Activated T-helper 1 cell treated with anti-CD3 and anti-CD28 coated beads, Interleukin-12 subunit alpha, Interleukin-12 subunit beta, Interleukin-2, Interleukin-4 antibody, amounts not matched to agents 30 ng/mL and 10 ng/mL and 1 ng/mL, durations not matched to agents 14 hours and 24 hours and 36 hours (primary cell): Measurements from ENCODE around the gene RADIL. TPM values are rescaled to one million over a fixed set of nuclear protein-coding genes. Genes with fewer than 3 reads are reported as not detected.

Source experiments
- DNase-seq: peaks from one replicate; pipeline ENCODE4 v3.0.0; 2021; ENCODE audit warnings: low spot score
- H3K27ac Mint-ChIP-seq: one replicate; pipeline ENCODE4 v1.8.0; 2021; ENCODE audit warnings: mild to moderate bottlenecking, mixed read lengths
- H3K27me3 Mint-ChIP-seq: one replicate; pipeline ENCODE4 v1.8.0; 2022; ENCODE audit warnings: mild to moderate bottlenecking, moderate library complexity, mixed read lengths; ENCODE audit not compliant: insufficient read depth
- H3K36me3 Mint-ChIP-seq: one replicate; pipeline ENCODE4 v1.8.0; 2021; ENCODE audit warnings: low read depth, mixed read lengths
- H3K4me1 Mint-ChIP-seq: one replicate; pipeline ENCODE4 v1.8.0; 2021; ENCODE audit warnings: low read depth, mixed read lengths
- H3K4me3 Mint-ChIP-seq: one replicate; pipeline ENCODE4 v1.8.0; 2021; ENCODE audit warnings: mild to moderate bottlenecking, moderate library complexity, mixed read lengths
- H3K9me3 Mint-ChIP-seq: one replicate; pipeline ENCODE4 v1.8.0; 2021; ENCODE audit warnings: mixed read lengths
- intact Hi-C: fragments of 100-400 bp; cut with micrococcal nuclease; formaldehyde crosslinking; loops from one replicate; pipeline ENCODE4 v1.15.1; 2024
- total RNA-seq: library from RNA; stranded (reverse); gene quantifications from 2 replicates; pipeline ENCODE4 v1.2.3, GENCODE V29; 2022

The RADIL gene
- total RNA-seq, 1 donor from 2014 or later, result 0.26 TPM

GRCh38 chr7:4785371-4785770 lies 98.1 kb downstream of the RADIL start:
- no peak for DNase-seq
- Mint-ChIP-seq H3K36me3 (peaks cover 7% of the 10 kb centered on the region), H3K4me1 (no peaks in the 10 kb centered on the region), H3K9me3 (no peaks in the 10 kb centered on the region), H3K4me3 (no peak overlapping the region), H3K27me3 (no peaks in the 10 kb centered on the region), H3K27ac (no peak overlapping the region)
- intact Hi-C loops, result no loop called here

DNA sequence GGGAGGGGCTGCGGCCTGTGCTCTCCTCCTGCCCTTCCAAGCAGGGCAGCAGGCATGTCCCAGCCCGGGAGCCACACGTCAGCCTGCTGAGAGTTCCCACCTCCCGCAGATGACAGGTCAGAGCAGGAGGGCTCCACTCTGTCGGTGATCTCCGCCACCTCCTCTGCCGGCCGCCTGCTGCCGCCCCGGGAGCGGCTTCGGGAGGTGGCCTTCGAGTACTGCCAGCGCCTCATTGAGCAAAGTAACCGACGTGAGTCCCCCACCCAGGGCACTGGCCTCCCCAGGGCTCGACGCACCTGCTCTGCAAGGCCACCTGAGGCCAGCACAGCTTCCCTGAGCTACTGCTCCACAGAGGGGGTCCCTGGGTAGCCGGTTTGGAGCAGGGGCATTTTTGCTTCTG lies 98.7 kb downstream of the RADIL start:
- peaks cover 7% of the 10 kb centered on the region for H3K36me3 Mint-ChIP-seq
- intact Hi-C loops, result no loop called here
- no peak for DNase-seq
- H3K9me3 Mint-ChIP-seq, result no peaks in the 10 kb centered on the region
- H3K27ac Mint-ChIP-seq, result no peak overlapping the region
- no peaks in the 10 kb centered on the region for H3K4me1 Mint-ChIP-seq
- no peak overlapping the region for H3K4me3 Mint-ChIP-seq
- no peaks in the 10 kb centered on the region for H3K27me3 Mint-ChIP-seq

- no peaks in the 10 kb centered on the region for H3K9me3 Mint-ChIP-seq
- no peak for DNase-seq
- peaks cover 9% of the 10 kb centered on the region for H3K36me3 Mint-ChIP-seq
- H3K27me3 Mint-ChIP-seq, result no peaks in the 10 kb centered on the region
- intact Hi-C loops, result no loop called here
- no peaks in the 10 kb centered on the region for H3K4me1 Mint-ChIP-seq
- H3K27ac Mint-ChIP-seq, result no peak overlapping the region
- no peak overlapping the region for H3K4me3 Mint-ChIP-seq
Observed at GRCh38 chr7:4783762-4784351, 99.7 kb downstream of the RADIL start.

DNA sequence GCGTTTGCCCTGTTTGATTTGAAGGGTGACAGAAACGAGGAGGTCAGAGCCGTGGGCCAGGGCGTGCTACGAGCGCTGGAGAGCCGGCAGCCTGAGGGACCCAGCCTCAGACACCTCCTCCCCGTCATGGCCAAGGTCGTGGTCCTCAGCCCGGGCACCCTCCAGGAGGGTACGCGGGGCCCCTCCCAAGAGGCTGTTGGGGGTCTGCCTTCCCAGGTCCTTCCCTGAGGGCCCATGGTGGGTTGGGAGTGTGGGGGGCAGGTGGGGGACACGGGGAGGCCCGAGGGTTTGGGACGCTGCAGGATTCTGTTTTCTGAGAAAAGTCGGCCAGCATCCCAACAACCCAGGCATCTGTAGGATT lies 100.2 kb downstream of the RADIL start:
- no peak for DNase-seq
- H3K27ac Mint-ChIP-seq, result no peak overlapping the region
- intact Hi-C loops, result no loop called here
- H3K4me3 Mint-ChIP-seq, result no peak overlapping the region
- H3K9me3 Mint-ChIP-seq, result no peaks in the 10 kb centered on the region
- peaks cover 3% of the 10 kb centered on the region for H3K4me1 Mint-ChIP-seq
- H3K36me3 Mint-ChIP-seq, result peaks cover 10% of the 10 kb centered on the region
- H3K27me3 Mint-ChIP-seq, result no peaks in the 10 kb centered on the region

DNA sequence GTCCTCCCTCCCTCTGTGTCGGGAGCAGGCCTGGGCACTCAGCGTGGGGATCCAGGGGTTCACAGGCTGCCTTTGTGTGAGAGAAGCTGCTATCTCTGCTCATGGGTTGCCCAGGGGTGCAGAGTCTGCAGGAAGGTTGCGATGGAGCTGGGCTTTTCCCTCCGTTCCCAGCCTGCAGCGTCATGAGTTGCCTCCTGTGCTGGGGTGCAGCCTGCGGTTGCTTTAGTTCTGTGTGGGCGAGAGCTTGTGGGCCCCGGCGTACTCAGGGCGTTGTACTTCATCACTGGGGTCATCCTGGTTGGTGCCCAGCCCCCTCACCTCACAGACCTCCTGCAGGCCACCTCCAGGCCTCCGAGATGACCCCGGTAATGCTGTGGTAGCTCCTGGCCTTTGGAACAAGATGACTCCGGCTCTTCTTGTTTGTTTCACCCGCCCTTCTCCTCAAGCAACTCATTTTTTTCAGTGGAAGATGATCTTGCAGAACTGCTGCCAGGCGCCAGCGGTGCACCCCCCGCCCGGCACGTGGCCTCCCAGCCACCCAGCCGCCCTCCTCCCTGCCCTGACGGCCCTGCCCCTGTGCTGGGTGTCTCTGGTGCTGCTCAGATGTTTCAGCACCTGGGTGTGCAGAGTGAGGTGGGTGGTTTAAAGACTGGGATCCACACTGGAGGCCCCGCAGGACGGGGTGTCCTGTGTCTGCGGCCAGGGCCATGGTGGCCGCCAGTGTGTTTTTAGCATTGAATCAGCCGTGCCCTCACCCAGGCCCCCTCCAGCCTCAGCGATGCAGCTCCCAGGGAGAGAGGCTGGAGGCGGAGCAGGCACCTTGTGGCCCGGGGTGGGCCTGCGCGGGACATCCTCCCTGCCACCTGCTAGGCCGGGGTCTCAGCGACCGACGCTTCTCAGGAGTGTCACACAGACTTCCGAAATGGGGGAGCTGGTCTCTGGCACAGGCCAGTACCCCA lies 100.9 kb downstream of the RADIL start:
- H3K4me3 Mint-ChIP-seq, result no peak overlapping the region
- peaks cover 9% of the 10 kb centered on the region for H3K4me1 Mint-ChIP-seq
- H3K27me3 Mint-ChIP-seq, result no peaks in the 10 kb centered on the region
- no peaks in the 10 kb centered on the region for H3K9me3 Mint-ChIP-seq
- H3K27ac Mint-ChIP-seq, result no peak overlapping the region
- intact Hi-C loops, result no loop called here
- no peak for DNase-seq
- peaks cover 15% of the 10 kb centered on the region for H3K36me3 Mint-ChIP-seq

DNA sequence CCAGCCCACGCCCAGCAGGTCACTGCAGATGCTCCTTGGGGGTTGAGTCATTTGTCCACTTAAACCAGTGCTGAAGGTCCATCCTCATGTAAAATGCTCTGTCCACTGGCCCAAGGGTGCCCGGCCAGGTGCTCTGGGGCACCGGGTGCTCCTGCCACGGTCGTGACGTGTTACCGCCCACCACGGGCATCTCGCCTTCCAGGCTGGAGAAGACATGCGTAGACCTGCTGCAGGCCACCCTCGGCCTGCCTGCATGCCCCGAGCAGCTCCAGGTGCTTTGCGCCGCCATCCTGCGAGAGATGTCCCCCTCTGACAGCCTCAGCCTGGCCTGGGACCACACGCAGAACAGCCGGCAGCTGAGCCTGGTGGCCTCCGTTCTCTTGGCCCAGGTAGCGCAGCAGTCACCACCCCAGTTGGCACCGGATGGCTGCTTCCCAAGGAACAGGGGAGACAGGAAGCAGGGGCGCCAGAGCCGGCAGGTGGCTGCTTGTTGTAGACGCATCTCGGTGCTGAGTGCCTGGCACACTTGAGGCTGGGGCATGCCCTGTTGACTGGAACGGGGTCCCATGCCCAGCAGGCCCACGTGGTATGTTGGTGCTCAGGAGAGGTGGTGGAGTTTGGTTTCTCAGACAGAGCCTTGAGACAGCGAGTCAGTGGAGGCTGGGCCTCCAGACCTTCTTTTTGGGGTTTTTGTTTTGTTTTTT lies 102.0 kb downstream of the RADIL start:
- no peak for DNase-seq
- no peak overlapping the region for H3K27ac Mint-ChIP-seq
- H3K27me3 Mint-ChIP-seq, result no peaks in the 10 kb centered on the region
- intact Hi-C loops, result no loop called here
- peaks cover 17% of the 10 kb centered on the region for H3K36me3 Mint-ChIP-seq
- peaks cover 17% of the 10 kb centered on the region for H3K4me1 Mint-ChIP-seq
- H3K9me3 Mint-ChIP-seq, result no peaks in the 10 kb centered on the region
- H3K4me3 Mint-ChIP-seq, result no peak overlapping the region

DNA sequence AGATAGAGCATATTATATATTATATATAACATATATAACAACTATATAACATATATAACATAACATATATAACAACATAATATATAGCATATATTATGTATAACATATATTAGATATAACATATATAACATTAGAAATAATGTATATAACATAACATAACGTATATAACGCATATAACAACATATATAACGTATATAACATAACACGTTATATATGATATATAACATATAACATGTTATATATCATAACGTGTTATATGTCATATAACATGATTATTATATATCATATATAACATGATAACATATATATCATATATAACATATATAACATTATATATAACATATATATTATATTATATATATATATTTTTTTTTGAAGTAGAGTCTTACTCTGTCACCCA lies 104.4 kb downstream of the RADIL start:
- Mint-ChIP-seq H3K9me3 (no peaks in the 10 kb centered on the region), H3K27ac (no peak overlapping the region), H3K27me3 (no peaks in the 10 kb centered on the region), H3K36me3 (peaks cover 22% of the 10 kb centered on the region), H3K4me1 (peaks cover 37% of the 10 kb centered on the region), H3K4me3 (no peak overlapping the region)
- no peak for DNase-seq
- intact Hi-C loops, result no loop called here

- intact Hi-C loops, result loop anchor here (1.0 kb wide), 5 partner anchors 16 to 269 kb away; partner anchors contain the start of gene RBAK
- H3K9me3 Mint-ChIP-seq, result no peaks in the 10 kb centered on the region
- H3K36me3 Mint-ChIP-seq, result peaks cover 15% of the 10 kb centered on the region
Observed at GRCh38 chr7:4775848-4776623, 107.5 kb downstream of the RADIL start.

GRCh38 chr7:4775250-4775847 lies 108.2 kb downstream of the RADIL start, which contains the start of gene AP5Z1:
Gene AP5Z1, plus strand, starts transcription at chr7:4775623. Its CDS starts 93 bp downstream, at chr7:4775716.
- Mint-ChIP-seq H3K4me3 (peak within 1 kb of the TSS; percentile 98), H3K27me3 (no peaks in the 10 kb centered on the region), H3K4me1 (peaks cover 45% of the 10 kb centered on the region), H3K27ac (peak within 1 kb of the TSS; percentile 95), H3K9me3 (no peaks in the 10 kb centered on the region), H3K36me3 (peaks cover 15% of the 10 kb centered on the region)
- intact Hi-C loops, result loop anchor here (1.0 kb wide), 5 partner anchors 17 to 270 kb away; partner anchors contain the start of gene RBAK
- peak; percentile 90 for DNase-seq

More at GRCh38 chr7:4775848-4776623, 107.5 kb downstream of the RADIL start:
- Mint-ChIP-seq H3K4me3 (peak overlapping the region; percentile 98), H3K27me3 (no peaks in the 10 kb centered on the region), H3K27ac (peak overlapping the region; percentile 95), H3K4me1 (peaks cover 45% of the 10 kb centered on the region)
- peak; percentile 53 for DNase-seq

DNA sequence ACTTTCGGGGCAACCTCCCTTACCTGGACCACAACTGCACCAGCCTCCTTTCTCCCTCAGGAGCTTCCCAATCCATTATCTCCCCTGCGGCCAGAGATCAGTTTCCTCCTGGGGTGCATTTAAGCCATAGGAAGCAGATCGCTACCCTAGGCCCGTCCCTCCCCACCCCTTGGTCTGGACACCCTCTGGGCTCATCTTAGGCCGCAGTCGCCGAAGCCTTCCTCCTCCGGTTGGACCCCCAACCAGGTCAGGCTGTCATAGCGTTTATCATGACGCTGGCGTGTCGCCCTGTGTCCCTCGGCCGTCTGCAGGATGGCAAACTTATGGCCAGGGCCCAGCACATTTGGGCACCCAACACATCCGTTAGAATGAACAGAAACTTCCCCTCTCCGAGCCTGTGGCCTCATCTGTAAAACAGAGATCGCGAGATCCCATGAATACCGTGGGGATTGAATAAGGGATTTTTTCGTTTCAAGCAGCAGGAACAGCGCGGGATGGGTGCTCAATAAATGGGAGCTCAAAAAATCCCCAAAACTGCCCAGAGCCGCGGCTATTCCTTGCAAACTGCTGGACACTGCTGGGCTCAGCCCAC lies 108.8 kb downstream of the RADIL start:
- DNase-seq, result no peak
- Mint-ChIP-seq H3K4me1 (peaks cover 45% of the 10 kb centered on the region), H3K9me3 (no peaks in the 10 kb centered on the region), H3K27me3 (no peaks in the 10 kb centered on the region), H3K27ac (peak overlapping the region; percentile 95), H3K36me3 (peaks cover 15% of the 10 kb centered on the region), H3K4me3 (peak overlapping the region; percentile 98)
- intact Hi-C loops, result loop anchor here (1.0 kb wide), 5 partner anchors 18 to 271 kb away; partner anchors contain the start of gene RBAK

DNA sequence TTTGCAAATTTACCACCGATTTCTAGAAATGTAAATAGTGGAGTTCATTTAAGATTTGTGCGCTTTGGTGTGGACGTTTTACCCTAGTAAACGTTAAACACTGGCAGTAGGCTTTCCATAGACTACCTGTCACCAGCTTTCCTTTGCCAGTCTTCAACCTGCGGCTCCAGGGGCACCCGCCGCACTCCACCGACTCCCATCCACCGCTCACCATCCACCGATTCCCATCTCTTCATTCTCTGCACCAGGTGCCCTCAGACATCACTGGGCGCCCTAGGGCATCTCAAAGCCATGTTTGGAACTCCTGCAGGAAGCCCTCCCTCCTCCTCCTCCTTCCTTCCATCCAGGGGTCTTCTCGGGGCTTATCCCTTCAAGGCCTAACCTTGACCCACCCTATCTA lies 109.5 kb downstream of the RADIL start:
- peaks cover 14% of the 10 kb centered on the region for H3K36me3 Mint-ChIP-seq
- H3K27ac Mint-ChIP-seq, result peak overlapping the region; percentile 95
- intact Hi-C loops, result no loop called here
- peak overlapping the region; percentile 98 for H3K4me3 Mint-ChIP-seq
- peaks cover 45% of the 10 kb centered on the region for H3K4me1 Mint-ChIP-seq
- H3K27me3 Mint-ChIP-seq, result no peaks in the 10 kb centered on the region
- DNase-seq, result no peak
- H3K9me3 Mint-ChIP-seq, result no peaks in the 10 kb centered on the region
